Measurements from ENCODE around the gene CADM2. TPM values are rescaled to one million over a fixed set of nuclear protein-coding genes. Genes with fewer than 3 reads are reported as not detected.

The CADM2 gene
- total RNA-seq, 2 donors from 2014 or later = 0.28 to 0.57 TPM

DNA sequence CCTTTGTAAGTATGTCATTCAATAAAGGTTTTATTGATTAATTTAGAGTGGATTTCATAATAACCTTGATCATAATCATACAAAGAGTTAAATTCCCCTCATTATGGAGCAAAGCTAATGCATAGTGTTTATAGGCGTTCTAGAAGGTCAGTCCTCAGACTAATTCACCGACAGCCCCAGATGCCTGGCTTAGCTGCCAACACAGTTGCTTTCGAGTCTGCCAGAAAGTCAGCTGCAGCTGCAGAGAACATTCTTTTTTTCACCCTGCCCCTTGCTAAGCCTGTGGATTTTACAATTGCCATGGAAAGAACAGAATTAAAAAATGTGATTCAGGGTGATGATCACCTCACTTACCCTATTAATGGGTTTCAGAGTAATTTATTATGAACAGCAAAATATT lies 21.2 kb downstream of the CADM2 start:
- intact Hi-C loops (cut with DNase I) = no loop called here

GRCh38 chr3:84980456-84980855 lies 21.7 kb downstream of the CADM2 start:
- no peak for DNase-seq (ENCODE audit: low spot score)
- intact Hi-C loops (cut with DNase I) = no loop called here

More for the DNA sequence above, 21.2 kb downstream of the CADM2 start:
- no peak for DNase-seq (ENCODE audit: low spot score)

DNA sequence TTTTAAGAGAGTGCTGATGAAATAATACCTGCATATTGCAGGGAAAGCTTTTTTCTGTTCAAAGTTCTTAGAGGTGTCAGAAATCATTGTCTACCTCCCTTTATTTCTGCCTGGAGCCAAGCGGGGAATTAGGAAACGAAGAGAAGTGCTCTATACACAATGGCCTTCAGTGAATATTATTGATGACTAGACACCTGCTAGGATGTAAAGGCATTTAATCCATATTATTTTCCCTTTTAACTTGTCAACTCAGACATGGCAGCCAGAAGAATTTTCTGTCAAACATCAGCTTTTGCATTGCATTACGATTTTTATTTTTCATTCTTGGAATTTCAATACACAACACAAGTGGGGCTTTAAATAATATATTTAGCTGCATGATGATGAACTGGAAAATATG lies 24.7 kb downstream of the CADM2 start:
- intact Hi-C loops (cut with DNase I) = no loop called here
- no peak for DNase-seq (ENCODE audit: low spot score)

DNA sequence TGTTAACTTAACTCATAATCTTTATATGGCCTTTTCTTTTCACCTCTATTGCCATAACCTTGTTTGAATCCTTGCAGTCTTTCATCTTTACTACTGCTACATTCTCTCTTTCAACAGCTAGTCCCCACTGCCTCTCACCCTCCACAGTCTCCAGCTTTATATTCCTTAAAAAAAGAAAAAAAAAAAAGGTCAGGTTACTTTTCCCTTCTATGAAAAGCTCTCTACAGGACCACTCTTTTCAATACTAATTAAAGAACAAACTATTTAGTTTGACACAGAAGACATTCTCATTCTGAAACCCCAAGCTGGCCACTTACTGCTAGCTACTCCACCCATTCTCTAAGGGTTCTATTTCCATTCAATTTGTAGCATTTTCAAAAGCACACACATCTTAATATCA lies 25.6 kb downstream of the CADM2 start:
- DNase-seq (ENCODE audit: low spot score) = no peak
- intact Hi-C loops (cut with DNase I) = no loop called here

- DNase-seq (ENCODE audit: low spot score) = no peak
- intact Hi-C loops (cut with DNase I) = no loop called here
Observed at GRCh38 chr3:84985795-84986194, 27.0 kb downstream of the CADM2 start.

DNA sequence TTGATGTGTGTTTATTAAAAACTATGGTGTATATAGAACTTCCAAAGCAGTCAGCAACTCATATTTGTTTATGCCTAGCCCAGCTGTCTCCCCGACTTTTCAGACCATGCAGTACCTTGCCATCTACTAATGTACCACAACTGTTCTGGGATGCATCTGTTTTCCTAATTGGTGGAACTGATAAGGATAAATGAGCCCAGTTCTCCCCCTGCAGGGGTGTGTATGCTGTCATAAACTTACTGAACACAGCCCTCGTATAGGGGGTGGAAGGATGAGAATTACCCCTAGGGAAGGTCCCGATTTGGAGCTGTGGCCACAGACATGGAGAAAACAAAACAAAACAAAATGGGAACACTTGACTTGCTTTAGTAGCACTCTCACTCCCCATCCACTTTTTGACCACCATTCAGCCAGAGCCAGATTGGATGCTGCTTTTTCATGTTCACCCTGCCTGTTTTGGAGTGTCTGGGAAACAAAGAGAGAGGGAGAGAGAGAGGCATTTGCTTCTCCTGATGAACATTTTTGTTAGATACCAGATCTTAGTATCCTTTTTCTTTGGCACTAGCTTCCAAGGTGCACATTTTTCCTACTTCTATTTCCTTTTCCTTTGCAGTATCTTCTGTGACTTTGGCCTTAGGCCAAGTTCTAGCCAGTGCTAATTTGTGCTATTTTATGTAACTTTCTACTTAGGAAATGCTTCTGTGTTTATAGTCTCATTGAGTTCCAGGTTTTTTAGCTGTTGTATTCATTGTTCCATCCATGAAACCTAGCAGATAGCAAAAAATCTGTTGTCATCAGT lies 29.1 kb downstream of the CADM2 start:
- intact Hi-C loops (cut with DNase I) = no loop called here
- DNase-seq (ENCODE audit: low spot score) = no peak

DNA sequence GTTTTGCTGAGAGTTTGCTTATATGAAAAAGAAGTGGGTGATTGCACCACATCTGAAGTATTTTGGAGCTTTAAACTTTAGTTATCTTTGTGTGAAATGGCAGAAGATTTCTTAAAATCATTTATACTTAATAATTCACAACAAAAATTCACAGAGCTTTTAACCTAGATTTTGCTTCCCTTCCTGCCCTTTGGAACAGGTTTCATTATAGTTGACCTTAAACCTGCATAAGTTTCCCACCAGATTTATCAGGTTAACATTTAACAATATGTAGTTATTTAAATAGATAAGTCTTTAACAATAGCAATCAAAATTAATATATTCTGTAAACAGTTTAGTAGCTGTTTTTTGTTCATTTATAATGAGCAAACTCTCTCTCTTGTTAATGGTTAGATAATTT lies 30.3 kb downstream of the CADM2 start:
- no peak for DNase-seq (ENCODE audit: low spot score)
- intact Hi-C loops (cut with DNase I) = no loop called here

GRCh38 chr3:84991422-84991900 lies 32.7 kb downstream of the CADM2 start:
- DNase-seq (ENCODE audit: low spot score) = no peak
- intact Hi-C loops (cut with DNase I) = no loop called here

DNA sequence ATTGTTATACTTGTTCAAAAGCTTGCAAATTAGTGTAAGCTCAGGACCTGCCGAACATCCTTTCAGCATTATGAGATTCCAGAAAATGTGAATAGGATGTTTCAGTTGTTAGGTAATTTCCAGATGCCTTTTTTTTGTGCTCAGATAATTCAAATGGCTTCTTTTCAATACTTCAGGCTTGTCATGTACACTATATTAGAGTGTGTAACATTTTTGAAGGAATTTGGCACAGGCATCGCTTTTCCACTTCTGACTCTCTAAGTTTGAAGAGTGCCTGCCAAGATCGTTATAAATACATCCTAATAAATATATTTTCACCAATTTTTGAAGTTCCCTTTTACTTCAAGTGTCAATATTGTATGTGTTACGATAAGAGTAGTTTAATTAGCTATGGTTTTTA lies 35.2 kb downstream of the CADM2 start:
- intact Hi-C loops (cut with DNase I) = no loop called here
- DNase-seq (ENCODE audit: low spot score) = no peak

- no peak for DNase-seq (ENCODE audit: low spot score)
- intact Hi-C loops (cut with DNase I) = no loop called here
Observed at GRCh38 chr3:84998545-84998944, 39.8 kb downstream of the CADM2 start.

- DNase-seq (ENCODE audit: low spot score) = no peak
- intact Hi-C loops (cut with DNase I) = no loop called here
Observed at GRCh38 chr3:85003479-85003878, 44.7 kb downstream of the CADM2 start.

DNA sequence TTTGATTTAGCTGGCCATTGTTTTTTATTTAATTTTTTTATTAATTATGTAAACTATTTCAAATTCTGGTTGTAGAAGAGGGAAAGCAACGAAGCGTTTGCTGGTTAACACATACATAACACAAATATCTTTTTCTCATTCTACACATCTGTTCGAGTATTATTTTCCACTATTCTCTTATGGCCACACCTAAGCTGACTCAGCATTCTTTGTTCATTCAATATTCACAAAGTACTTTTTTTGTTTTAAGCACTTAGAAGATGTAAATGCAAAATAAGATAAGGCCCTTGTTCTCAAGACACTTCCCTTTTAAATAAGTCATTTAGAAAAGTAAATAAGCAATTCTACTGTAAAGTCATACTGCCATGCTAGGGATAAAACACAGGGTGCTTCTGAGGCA lies 45.4 kb downstream of the CADM2 start:
- intact Hi-C loops (cut with DNase I) = no loop called here
- DNase-seq (ENCODE audit: low spot score) = no peak

- no peak for DNase-seq (ENCODE audit: low spot score)
- intact Hi-C loops (cut with DNase I) = no loop called here
Observed at GRCh38 chr3:85005946-85006345, 47.2 kb downstream of the CADM2 start.

- no peak for DNase-seq (ENCODE audit: low spot score)
- intact Hi-C loops (cut with DNase I) = no loop called here
Observed at GRCh38 chr3:85007195-85008094, 48.7 kb downstream of the CADM2 start.

- intact Hi-C loops (cut with DNase I) = no loop called here
- no peak for DNase-seq (ENCODE audit: low spot score)
Observed at GRCh38 chr3:85020828-85021227, 62.0 kb downstream of the CADM2 start.

GRCh38 chr3:85030052-85030451 lies 71.3 kb downstream of the CADM2 start:
- intact Hi-C loops (cut with DNase I) = no loop called here
- no peak for DNase-seq (ENCODE audit: low spot score)

GRCh38 chr3:85037203-85037602 lies 78.4 kb downstream of the CADM2 start:
- intact Hi-C loops (cut with DNase I) = no loop called here
- no peak for DNase-seq (ENCODE audit: low spot score)

DNA sequence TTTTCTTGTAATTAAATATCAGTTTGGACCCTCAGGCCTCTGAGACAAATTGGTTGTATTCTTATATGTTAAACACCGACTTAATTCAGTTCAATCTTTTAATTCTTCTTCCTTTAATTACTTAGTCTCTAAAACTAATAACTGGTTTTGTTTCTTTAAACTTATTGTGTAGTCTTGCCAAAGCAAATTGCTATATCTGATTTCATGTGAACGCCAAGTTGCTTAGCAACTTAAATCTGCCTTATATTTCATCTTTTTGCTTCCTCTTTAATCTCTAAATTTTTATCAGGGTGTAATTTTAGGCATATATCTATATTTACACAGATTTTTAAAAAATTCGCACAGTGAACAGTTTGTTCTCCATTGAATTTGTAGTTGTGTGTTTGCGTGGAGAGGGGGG lies 82.2 kb downstream of the CADM2 start:
- intact Hi-C loops (cut with DNase I) = no loop called here
- no peak for DNase-seq (ENCODE audit: low spot score)

DNA sequence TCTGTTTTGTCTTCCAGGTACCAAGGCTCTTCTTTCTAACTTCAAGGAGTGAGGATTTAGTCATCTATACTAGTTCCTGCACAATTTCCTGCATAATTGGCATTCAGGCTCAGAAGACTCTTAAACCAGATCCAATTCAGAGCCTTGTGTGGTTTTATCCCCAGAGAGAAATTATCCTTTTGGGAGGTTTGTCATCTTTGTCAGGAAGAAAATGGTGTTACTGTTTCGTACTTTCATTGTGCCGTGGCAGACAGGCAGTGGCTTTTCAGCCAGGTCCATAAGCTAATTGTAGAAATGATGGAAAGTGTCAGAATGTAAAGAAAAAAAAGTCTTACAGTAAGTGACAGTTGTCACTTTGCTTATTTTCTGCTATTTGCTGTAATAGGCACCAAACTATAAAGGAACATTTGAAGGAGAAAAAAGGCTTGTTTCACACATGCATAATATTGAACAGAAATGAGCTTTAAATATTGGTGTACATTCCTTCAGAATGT lies 82.8 kb downstream of the CADM2 start:
- no peak for DNase-seq (ENCODE audit: low spot score)
- intact Hi-C loops (cut with DNase I) = no loop called here

DNA sequence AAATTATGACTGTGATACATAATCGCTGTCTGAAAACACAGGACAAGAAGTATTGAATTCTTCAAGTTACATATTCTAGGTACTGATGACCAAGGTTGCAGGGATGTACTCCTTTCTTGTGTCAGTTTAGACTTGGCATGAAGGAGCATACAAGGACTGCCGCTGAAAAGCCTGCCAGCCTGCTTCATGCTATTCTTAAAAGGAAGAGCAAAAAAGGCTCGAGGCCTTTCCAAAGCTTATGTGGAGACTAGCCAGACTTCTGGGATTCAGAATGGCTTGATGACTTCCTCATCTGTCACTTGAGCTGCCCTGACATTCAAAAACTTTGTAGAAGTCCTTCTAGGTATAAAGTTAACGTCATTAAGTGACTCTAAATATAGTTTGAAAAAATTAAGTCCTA lies 92.0 kb downstream of the CADM2 start:
- DNase-seq (ENCODE audit: low spot score) = no peak
- intact Hi-C loops (cut with DNase I) = no loop called here

Measured in posterior vena cava (tissue), 2 donors.